Measurements from ENCODE around the gene SMIM41.
A peak's percentile ranks its signal among the peaks of the same experiment; 100 is the strongest.

Gene SMIM41

DNA sequence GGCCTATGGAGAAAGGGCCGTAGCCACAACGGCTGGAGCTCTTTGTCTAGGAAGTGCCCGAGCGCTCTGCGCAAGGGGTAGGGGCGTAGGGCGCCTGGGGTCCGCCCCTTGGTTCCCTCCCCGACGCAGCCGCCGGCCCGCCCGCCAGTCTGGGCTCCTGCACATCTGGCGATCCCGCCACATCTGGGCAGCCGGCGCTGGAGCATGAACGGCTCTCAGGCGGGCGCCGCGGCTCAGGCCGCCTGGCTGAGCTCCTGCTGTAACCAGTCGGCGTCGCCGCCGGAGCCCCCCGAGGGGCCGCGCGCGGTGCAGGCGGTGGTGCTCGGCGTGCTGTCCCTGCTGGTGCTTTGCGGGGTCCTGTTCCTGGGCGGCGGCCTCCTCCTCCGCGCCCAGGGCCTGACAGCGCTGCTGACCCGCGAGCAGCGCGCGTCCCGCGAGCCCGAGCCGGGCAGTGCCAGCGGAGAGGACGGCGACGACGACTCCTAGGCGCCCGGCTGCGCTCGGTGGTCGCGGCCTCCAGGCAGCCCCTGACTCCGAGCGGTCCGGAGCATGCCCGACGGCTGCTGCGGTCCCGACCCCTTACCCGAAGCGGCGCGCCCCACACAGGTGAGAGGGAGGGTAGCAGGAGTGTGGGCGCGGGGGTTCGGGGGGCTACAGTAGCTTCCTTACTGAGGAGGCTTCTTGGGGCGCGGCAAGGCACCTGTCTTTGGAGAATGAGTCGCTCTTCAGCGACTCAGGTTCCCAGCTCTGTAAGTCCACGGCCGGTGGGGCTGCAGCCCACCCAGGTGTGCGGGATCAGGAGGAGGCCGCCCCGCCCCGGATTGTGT is at the start of gene SMIM41:
SMIM41 (plus strand) TSS at position 129 of the 827 bp plus-strand sequence; CDS start at position 205, 76 bp downstream.
- DNase-seq, result no peak

DNA sequence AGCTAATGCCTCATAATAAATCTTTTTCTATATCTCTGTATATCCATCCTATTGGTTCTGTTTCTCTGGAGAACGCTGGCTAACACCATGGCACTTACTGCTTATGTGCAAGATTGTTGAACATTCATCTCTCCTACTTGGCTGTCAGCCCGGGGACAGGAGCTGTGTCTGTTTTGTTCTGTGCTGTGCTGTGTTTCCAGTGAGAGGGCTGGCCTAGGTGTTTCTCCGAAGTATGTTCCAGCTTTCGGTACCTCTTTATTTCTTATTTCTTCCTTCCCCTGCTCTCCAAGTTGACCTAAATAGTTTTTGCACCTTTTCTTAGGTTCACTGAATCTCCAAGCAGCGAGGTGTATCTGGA is 47.1 kb upstream of the SMIM41 start:
- DNase-seq, result no peak

DNA sequence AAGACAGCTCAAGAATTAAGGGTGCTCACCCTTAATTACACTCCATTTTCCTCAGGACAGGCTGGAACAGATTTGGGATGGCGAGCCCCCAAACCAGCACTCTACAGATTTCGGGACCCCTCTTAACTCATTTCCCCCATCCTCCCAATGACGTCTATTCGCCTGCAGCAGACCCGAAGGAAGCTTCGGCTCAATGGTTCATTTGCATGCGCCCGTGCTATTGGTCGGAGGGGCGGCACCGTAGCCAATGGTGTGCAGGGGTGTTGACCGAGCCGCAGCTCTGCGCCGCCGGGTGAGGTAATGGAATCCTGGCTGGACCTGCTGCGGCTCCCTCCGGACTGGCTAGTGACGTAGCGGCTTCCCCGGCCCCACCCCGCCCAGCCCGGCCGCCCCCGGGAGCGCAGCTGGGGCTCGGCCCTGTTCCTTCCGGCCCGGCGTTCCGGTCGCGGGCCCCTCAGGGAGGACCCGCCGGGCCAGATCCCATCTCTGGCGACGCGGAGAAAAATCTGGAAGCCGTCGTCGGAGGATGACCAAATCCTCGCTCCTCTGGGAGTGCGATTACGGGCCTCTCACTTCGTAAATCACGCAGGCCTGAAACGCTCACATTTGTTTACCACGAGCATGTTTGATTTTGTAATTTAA is 46.6 kb upstream of the SMIM41 start:
- DNase-seq, result peak; percentile 96

DNA sequence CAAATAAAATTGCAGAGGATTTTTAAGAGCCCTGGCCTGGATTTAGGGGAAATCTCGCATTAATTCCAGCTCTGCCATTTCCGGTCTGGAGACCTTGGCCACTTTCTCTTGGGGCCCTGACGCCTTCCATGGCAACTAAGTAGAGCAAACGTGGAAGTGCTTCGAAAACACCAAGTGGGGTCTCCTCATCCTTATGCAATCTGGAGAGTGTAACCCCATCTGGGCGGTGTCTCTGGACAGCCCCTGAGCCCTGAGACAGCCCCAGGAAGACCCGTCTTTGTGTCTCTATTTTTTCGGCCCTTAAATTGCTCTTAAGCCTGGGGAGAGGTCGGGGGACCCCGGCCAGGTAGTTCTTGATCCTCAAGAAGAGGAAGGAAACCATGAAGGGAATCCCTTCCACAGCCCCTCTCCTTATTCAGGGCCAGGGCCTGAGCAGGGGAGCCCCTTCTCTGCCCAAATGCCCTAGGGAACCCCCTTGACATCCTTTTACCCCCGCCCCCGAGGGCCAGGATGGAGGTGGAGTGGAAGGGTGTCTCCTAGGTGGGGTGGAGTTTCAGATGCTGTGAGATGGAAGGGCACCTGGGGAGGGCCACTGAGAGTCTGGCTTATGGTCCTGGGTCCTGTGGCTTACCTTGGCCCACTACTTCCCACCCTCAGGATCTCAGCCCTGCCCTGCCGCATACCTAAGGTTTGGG is 45.9 kb upstream of the SMIM41 start:
- no peak for DNase-seq

DNA sequence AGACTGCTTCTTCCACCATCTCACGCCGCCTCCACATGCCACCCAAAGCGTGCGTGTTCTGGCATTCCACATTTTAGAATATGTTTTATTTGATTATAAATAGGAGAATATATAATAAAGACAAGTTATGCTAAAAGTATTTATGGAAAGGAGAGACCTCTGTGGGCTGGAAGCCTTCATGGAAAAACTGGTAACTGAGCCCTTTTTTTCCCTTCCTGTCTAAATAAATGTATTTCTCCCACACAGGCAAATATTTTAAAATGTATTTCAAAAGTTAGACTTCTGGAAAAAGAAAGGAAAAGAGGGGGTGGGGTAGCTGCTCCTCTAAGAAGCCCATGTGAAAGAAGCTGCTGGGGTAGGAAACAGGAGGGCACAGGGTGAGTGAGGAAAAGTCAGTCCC is 44.3 kb upstream of the SMIM41 start:
- no peak for DNase-seq

DNA sequence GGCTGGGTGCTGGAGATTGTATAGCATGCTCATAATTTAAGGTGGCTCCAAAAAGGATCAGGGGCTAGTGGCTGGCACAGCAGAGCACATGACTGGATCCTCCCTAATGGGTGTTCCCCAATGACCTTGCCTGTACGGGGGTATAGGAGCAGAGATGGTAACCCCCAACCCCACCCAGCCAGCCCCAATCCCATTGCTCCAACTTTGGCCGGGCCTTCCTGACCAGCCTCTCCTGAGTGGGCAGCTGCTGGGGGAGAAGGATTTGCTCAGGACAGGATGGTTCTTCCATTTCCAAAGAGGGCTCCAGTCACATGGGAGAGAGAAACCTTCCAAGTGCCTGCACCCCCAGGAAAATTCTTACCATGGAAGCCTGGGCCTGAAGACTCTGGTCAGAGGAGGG is 43.6 kb upstream of the SMIM41 start:
- no peak for DNase-seq

DNA sequence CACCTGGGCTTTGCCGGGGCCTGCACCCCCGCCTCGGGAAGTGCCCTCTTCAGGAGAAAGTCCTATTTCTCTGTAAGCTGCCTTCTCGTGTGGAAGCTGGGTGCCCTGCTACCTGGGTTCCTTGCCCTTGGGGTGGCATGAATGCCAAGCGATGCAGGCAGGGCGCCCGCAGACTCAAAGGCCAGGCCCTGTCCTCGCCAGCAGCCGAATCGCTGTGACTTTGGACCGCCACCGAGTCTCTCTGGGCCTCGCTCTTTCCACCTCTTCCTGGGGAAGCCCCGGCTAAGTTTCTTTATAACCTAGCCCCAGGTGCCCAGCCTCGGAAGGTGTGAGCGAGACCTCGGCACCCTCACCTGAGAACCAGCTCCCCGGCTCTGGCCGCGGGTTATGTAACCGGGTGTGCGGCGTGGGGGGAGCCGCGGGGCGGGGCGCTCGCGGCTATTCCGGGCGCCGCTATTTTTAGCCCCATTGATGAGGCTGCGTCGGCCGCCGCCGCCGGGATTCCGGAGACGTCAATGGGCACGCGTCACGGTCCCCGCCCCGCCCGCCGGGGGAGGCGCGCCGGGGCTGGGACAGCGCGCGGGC is 42.8 kb upstream of the SMIM41 start:
- DNase-seq, result peak; percentile 95

DNA sequence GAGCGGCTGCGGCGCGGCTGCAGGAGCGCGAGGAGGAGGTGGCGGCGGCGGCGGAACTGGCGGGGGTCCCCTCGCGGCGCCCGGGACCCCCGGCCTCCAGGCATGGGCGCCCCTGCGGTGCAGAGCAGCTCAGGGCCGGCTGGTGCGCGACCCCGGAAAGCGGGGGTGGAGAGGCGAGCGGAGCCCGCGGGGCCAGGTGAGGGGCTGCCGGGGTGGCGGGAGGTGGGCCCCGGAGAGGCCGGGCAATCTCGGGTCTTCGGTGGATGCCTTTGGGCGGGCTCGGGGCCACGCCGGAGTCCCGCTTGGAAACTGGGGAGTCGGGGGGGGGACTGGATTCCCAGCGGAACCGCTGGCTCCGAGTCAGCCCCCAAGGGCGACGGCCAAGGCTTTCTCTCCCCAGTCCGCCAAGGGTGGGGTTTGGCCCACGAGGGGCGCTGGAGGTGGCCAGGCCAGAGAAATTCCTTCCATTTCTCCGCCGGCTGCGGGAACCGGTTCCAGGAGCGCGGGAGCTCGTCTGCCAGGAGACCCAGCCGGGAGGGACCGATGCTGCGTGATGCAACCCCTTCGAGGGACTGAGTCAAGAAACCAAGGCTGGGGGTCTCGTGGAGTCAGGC is 42.1 kb upstream of the SMIM41 start:
- DNase-seq, result peak; percentile 73

DNA sequence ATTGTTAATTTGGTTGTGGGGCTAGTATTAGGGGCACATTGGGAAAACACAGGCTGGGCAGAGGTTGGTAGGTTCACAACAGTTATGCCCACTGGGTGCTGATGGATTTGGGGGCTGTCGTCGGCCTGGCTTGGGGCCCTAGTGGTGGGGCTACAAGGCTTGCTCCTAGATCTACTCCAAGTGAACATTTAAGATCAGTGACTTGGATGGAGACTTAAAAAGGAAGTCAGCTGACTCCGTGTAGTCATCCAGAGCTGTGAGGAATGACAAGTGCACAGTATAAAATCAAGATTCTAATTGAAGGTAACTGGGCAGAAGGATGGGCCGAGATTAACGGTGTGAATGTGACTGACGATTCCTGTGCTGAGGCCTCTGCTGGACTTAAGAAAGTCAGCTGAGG is 41.1 kb upstream of the SMIM41 start:
- DNase-seq, result no peak

DNA sequence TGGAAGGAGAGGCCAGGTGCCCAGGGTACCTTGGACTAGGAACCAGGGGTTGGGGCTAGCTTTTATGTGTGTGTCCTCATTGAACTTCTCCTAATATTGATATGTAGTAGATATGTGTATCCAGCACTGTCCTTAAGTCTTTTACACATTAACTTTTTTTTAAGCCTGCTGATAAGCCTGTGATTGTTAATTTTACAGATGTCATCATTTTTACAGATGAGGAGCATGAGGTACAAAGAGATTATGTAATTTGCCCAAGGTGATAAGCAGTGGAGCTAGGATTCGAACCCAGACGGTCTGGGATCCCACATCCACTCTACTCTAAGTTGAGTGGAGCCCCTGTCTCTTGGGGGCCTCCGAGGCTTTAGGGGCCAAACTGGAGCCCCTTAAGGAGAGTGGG is 38.5 kb upstream of the SMIM41 start:
- no peak for DNase-seq

DNA sequence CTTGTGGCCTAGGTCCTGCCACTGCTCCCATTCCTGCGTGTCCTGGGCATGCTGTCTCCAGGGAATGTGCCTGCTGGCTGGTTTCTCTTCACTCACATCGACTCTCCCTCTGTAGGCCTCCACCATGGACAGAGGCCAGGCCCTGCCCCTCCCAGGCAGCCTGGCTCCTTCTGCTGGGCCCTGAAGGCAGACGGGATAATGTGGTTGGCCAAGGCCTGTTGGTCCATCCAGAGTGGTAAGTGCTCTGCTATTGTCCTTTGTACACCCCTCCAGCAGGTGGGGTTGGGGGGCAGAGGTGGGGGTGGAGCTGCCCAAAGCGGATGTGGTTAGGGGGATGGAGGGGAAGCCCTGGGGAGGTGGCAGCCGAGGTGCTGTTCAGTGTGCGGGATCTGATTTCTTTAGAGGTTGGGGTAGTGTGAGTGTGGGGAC is 37.8 kb upstream of the SMIM41 start:
- DNase-seq, result peak; percentile 76

DNA sequence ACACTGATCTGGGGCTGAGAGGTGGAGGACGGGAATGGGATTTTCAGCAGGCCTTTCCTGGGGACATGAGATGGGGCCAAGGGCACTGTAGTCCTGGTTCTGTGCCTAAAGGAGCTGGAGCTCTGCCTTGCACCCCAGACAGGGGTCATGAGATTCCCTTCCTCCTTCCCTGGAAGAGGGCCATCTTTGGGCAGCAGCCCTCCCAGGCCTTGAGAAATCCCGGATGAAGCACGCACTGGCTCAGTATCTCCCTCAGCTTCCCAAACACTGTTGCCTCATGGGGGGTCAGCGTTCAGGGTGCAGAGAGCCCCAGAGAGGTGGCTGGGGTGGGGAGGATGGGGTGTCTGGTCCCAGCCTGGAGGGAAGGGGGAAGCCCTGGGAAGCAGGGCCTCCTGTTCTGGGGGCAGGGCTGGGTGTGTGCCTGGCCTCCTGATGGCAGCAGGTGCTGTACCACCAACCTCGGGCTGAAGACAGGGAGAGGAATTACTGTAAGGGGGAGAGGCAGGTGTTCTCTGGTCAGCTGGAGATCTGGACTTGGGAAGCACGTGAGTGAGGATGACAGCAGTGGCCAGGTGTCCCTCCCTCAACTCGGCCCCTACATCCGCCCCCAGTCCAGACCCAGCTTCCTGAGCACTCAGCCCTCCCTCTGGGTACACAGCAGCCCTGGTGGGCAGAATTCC is 36.7 kb upstream of the SMIM41 start:
- no peak for DNase-seq

DNA sequence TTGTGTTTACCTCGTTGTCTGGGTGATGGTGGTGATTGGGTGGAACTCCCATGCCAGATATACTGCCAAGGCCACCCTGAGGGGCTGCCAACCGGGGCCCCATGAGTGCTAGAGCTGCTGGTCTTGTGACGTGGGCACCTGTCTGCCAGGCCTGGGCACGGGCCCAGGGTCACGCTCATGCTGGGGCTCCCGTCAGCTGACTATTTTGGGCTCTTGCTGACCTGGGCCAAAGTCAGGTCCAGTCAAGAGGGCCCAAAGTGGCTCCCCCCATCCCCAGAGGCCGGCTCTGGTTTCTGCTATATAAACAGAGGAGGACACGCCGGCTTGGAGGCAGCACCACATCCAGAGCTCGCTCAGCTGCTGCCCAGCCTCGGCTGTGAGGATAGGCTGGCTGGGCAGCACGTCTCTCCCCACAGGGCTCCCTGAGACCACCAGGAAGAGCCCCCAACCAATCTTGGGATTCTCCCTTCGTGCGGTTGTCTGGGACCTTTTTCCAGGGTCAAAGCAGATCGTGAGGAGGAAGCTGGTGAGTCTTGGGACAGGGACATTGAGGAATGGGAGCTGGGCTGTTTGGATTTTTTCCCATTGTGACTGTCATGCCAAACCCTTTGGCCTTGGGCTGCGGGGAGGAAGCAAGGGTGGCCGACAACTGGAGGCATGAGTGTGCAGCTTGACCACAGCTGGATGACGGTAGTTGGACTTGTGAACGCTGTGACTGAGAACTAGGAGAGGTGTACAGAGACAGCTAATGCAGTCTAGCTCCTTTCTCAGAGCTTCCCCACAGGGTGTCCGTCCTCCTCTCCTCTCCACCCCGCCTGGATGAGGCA is 35.9 kb upstream of the SMIM41 start:
- no peak for DNase-seq

DNA sequence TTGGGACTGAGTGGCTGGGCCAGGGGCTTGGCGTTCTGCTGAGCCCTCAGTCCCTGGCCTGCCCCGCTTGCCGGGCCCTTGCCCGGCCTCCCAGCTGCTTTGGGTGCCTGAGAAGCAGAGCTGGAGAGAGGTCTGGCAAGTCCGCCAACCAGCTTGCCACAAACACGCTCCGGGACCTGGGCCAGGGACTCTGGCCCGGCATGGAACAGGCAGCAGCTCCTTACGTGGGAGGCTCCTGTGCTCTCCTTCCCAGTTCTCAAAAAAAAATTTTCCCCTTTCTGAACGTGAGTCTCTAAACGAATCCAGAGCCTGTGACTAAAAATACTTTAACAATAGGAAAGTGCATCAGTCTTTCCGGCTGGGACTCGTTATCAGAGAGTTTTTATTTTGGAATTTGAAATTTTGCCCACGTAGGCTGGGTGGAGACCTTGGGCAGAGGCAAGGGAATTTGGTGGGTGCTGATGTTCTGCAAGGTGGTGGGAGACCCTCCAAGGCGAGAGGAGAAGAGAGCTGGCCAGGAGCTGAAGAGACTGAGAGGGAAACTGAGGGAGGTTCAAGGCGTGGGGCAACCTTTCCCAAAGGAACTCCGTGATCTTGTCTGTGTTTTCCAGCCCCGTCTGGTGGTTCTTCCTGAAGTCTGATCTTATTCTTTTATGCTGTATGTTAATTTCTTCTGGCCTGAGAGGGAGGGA is 35.1 kb upstream of the SMIM41 start:
- no peak for DNase-seq

DNA sequence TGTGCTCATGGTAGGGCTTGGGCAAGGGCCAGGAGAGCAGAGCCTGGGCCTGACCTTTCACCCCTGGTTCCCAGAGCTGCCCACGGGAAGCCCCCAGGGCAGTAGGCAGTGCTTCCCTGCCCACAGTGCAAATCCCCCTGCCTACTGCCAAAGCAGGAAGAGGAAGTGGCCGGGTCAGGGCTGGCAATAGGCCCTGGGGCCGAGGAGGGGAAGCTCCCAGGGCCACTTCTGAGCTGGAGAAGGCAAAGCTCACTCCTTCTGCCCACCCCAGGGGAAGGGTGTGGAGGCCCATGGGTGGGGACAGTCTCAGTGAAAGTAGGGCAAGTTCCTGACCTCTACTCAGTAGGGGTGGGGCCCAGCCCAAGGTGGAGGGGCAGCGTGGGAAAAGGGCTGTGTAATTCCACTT is 33.7 kb upstream of the SMIM41 start:
- no peak for DNase-seq

DNA sequence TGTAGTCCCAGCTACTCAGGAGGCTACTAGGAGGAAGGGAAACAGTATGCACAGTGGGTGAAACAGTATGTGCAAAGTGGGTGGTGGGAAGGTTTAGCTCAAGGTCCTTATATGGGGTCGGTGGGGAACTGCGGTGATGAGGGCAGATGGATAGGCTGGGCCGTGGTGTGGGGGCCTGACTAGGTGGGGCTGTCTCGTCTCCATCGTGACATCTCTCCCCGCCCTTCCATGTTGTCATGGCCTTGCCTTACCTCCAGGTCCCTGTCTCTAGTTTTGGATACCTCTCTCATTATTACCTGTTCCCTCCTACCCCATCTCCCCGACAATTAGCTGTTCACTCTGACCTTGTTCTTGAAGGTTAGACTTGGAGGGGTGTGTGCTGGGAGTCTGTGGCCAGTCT is 32.6 kb upstream of the SMIM41 start:
- DNase-seq, result no peak

DNA sequence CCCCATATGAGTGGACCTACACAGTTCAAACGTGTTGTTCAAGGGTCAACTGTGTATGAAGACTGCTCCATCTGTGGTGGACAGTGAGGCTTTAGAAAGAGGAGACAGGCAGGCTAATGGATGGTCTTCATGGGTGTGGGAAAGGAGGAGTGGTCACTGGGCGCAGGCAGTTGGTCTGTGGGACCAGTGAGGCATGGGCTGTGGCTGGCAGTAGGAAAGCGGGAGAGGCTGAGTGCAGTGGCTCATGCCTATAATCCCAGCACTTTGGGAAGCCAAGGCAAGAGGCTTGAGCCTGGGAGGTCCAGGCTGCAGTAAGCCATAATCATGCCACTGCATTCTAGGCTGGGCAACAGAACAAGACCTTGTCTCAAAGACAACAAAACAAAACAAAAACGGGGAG is 30.2 kb upstream of the SMIM41 start:
- DNase-seq, result no peak

DNA sequence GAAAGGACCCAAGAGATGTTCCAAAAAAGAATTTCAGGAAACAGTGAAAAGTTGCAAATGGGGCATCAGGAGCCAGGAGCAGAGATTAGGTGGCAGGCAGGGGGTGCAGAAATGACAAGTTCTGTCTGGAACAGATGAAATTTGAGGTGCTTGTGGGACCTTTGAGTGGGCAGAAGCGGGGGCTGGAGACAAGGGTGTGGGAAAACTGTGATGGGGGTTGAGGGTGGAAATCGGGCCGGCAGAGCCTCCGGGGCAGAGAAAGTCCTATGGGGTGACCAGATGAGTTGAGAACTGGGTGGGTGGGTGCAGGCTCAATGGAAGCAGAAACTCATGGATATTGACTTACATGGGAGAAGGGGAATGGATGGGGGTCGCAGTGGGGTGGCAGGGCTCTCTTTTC is 29.8 kb upstream of the SMIM41 start:
- no peak for DNase-seq

DNA sequence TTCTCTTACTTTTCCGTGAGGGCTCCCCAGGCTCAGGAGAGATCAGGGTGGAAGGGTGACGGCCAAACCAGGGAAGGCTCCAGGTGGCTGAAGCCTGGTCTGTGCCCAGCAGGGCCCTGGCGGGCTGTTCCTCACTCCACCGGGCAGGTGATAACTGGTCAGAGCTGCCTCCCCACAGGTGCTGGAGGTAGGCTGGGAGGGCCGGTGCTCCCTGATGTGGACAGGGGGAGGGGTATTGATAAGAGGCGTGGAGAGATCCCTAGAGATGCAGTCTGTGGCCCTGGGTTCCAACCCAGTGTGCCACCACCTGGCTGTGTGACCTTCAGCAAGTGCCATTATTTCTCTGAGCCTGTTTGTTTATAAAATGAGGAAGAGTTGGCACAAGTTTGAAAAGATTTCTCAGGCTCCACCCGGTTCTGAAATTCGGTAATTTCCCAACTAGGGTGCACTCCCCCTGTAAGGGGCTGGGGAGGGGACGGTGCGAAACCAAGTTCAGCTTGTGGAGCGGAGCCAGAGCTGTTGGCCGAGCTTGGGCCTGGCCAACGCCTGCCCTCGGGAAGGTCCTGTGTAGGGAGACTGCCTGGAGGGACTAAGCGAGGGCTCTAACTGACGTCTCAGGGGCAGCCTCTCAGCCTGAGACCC is 29.3 kb upstream of the SMIM41 start:
- DNase-seq, result no peak

DNA sequence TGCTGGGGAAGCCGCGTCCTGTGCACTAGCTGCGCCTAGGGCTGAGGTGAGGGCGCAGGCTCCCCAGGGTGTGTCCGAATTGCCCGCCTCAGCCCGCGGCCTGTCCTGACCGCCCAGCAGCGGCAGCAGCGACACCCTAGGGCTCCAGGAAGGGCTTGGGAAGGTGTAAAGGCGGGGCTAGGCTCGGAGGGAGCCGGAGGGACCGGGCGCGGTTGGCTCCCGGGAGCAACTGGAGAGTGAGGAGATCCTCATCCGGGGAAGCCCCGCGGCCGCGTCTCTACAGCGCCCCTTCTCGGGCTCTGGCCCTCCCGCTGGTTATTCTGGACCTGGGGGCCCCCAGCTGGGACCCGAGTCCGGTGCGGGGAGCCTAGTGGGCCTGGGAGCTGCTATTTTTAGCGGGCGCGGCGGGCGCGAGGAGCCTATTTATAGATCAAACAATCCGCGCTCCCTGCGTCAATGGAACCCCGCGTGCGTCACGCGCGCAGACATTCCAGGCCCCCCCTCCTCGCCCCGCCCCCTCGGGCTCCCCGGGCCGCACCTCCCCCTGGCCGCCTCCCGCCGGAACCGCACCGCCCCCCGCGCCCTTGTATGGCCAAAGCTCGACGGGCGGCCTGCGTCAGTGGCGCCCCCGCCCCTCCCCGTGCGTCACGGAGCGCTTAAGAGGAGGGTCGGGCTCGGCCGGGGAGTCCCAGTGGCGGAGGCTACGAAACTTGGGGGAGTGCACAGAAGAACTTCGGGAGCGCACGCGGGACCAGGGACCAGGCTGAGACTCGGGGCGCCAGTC is 28.6 kb upstream of the SMIM41 start, which contains the start of gene NR4A1:
NR4A1 (plus strand) TSS at position 685 of the 784 bp plus-strand sequence. CDS start 2,887 bp downstream, outside the sequence.
- DNase-seq, result peak; percentile 100
